Choroid plexus epithelial cell (primary cell): ENCODE data around the gene JAG2.

Source experiments
- DNase-seq: peaks from one replicate; pipeline ENCODE4 v3.0.0-alpha.2; 2010; ENCODE audit warnings: low read depth
- H3K4me3 ChIP-seq: 2 replicates; pipeline ENCODE4 v1.5.1; 2011; ENCODE audit warnings: low read depth, mild to moderate bottlenecking, control low read depth, low read length, moderate library complexity
- TF ChIP-seq, protein P1 (sequence below): conservative IDR thresholded peaks from 2 replicates; pipeline ENCODE4 v1.5.1; 2011; ENCODE audit warnings: low read depth, mild to moderate bottlenecking, control low read depth, inconsistent platforms, low read length, moderate library complexity

JAG2 gene

DNA sequence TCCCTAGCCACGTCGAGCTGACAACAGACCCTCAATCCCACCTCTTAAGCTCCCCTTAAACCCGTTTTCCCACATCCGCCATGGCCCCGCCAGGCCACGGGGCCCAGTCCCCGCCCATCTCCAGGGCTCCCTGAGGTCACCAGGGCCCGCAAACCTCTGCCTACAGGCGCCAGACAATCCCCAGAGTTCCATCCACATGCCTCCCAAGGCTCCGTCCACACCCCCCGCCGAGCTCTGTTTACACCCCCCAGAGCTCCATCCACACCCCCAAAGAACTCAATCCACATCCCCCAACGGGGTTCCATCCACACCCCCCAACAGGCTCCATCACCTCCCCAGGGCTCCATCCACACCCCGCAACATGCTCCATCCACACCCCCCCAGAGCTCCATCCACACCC, 9.2 kb downstream of the JAG2 start:
- TF ChIP-seq, protein P1, sequence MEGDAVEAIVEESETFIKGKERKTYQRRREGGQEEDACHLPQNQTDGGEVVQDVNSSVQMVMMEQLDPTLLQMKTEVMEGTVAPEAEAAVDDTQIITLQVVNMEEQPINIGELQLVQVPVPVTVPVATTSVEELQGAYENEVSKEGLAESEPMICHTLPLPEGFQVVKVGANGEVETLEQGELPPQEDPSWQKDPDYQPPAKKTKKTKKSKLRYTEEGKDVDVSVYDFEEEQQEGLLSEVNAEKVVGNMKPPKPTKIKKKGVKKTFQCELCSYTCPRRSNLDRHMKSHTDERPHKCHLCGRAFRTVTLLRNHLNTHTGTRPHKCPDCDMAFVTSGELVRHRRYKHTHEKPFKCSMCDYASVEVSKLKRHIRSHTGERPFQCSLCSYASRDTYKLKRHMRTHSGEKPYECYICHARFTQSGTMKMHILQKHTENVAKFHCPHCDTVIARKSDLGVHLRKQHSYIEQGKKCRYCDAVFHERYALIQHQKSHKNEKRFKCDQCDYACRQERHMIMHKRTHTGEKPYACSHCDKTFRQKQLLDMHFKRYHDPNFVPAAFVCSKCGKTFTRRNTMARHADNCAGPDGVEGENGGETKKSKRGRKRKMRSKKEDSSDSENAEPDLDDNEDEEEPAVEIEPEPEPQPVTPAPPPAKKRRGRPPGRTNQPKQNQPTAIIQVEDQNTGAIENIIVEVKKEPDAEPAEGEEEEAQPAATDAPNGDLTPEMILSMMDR = no peak
- no peak overlapping the region for H3K4me3 ChIP-seq
- DNase-seq = no peak

DNA sequence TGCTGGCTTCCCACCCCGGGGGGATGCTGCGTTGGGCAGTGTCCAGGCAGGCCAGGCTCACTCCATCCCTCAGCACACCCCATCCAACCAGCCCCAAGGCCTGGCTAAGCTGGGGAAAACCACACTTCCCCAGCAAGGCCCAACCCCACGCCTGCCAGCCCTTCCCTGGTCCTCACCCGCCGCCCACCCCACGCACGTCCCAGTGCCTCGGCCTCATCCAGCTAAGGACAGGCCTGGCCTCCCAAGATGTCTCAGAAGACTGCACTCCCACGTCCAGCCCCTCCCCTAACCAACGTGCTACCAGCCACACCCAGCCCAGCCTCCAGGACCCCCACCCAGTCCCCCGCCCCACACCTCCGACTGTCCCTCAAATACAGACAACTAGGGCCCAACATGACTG, 9.8 kb downstream of the JAG2 start:
- DNase-seq = no peak
- H3K4me3 ChIP-seq = no peak overlapping the region
- TF ChIP-seq, protein P1 = no peak

DNA sequence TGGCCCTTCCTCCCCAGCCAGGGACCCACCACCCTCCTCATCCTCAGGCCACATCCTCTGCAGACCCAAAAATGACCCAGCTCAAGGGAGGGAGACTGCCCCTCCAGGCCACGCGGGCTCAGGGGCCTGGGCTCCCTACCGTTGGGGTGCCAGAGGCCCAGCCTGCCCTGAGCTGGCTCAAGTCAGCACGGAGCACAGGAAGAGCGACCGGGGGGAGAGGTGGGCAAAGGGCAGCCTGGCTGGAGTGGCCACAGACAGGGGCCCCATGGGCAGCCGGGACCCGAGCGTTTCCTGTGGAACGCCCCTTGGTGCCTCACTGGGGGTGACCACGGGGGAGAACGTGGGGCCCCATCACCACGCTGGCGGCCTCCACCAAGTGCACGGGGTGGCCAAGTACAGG, 10.7 kb downstream of the JAG2 start:
- H3K4me3 ChIP-seq = no peak overlapping the region
- DNase-seq = no peak
- TF ChIP-seq, protein P1 = no peak

- no peak overlapping the region for H3K4me3 ChIP-seq
- no peak for DNase-seq
- TF ChIP-seq, protein P1 = no peak
These were observed 11.9 kb downstream of the JAG2 start for GRCh38 chr14:105156414-105157375.

DNA sequence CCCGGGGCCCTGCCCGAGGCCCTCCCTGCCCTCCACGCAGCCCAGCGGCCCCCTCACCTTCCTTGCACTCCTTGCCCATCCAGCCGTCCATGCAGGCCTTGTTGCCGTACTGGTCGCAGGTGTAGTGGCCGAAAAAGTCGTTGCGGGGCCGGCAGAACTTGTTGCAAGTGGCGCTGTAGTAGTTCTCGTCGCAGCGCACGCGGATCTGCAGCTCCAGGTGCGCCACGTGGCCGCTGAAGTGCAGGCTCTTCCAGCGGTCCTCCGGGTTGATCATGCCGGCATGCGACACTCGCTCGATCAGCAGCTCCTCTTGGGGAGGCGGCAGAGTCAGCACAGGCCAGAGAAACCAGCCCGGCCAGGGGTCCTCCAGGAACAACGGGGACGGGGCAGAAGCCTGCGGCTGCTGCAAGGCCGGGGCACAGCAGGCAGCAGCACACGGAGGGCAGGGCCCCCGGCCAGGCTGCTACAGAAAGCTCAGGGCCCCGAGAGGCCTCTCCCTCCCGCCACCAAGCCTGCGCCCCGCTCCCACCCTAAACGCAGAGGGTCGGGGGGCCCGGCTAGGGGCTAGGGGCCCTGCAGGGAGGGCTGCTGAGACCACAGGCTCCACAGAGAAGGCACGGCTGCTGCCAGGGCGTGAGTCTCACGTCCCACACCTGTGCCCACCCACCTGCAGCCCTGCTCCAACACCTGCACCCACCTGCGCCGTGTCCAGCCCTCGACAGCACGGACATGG, 12.7 kb downstream of the JAG2 start:
- no peak overlapping the region for H3K4me3 ChIP-seq
- TF ChIP-seq, protein P1 = no peak
- DNase-seq = no peak

GRCh38 chr14:105155071-105155651, 13.4 kb downstream of the JAG2 start:
- TF ChIP-seq, protein P1 = no peak
- no peak overlapping the region for H3K4me3 ChIP-seq
- no peak for DNase-seq
